GM15510 (cell line): ENCODE results near the gene ZFHX2.

ENCODE experiments used
- POLR2A ChIP-seq: IDR thresholded peaks from 3 replicates; pipeline ENCODE4 v1.6.1; 2011; ENCODE audit warnings: borderline replicate concordance; ENCODE audit not compliant: insufficient read length; ENCODE audit errors: extremely low read depth

Gene ZFHX2

DNA sequence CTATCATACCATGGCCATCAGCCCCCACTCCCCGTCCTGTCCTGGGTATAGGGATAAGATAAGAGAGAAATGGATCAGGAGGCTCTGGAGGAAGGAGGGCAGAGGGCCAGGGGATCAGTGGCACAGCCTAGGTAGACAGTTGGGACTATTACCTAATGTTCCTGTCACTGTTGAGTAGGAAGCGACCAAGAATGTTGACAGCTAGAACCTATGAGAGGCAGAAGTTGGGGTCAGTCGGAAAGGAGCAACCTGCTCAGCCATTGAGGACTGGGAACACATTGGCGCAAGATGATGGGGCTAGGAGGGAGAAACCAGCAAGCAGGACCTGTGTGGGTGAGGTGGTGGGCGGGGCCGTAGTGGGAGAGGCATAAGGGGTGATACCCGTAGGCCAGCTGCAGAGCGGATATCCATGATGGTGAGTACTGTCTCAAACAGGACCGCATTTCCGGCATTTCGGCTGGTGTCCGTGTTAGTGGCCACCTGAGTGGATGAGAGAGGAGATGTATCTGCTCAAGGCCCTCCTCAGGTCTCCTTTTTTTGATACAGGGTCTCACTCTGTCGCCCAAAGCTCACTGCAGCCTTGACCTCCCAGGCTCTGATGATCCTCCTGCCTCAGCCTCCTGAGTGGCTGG is 12.7 kb upstream of the ZFHX2 start:
- no peak for TF ChIP-seq POLR2A

DNA sequence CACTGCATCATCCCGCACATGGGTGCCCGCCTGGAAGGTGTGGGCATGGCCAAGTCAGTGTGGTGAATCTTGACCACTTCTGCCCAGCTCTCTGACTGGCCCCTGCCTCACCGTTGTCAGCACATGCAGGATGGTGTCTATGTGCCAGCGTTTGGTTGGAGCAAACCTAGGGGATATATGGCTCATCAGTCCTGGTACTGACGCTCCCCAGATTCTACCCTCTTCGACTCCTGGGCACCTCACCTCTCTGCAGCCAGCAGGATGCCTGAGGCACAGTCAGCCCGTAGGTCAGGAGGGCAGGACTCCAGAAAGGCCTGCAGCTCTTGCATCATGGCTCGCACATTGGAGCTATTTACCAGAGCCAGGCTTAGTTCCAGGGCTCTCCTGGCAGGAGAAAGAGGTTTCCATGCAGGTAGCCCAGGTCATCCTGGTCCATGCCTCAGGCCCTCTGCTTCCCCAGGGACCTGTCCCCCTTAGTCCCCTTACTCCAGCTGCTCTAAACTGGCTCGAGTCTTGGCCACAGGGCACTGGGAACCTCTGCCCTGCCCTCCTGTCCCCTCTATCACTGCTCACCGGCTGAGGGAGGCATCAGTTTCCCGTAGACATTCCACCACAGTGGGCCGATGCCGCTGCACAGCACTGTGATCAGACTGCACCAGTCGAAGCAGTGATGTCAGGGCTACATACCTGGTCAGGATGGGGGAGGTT is 12.1 kb upstream of the ZFHX2 start:
- no peak for TF ChIP-seq POLR2A

- no peak for TF ChIP-seq POLR2A
Measured at GRCh38 chr14:23562822-23563472, 11.4 kb upstream of the ZFHX2 start.

DNA sequence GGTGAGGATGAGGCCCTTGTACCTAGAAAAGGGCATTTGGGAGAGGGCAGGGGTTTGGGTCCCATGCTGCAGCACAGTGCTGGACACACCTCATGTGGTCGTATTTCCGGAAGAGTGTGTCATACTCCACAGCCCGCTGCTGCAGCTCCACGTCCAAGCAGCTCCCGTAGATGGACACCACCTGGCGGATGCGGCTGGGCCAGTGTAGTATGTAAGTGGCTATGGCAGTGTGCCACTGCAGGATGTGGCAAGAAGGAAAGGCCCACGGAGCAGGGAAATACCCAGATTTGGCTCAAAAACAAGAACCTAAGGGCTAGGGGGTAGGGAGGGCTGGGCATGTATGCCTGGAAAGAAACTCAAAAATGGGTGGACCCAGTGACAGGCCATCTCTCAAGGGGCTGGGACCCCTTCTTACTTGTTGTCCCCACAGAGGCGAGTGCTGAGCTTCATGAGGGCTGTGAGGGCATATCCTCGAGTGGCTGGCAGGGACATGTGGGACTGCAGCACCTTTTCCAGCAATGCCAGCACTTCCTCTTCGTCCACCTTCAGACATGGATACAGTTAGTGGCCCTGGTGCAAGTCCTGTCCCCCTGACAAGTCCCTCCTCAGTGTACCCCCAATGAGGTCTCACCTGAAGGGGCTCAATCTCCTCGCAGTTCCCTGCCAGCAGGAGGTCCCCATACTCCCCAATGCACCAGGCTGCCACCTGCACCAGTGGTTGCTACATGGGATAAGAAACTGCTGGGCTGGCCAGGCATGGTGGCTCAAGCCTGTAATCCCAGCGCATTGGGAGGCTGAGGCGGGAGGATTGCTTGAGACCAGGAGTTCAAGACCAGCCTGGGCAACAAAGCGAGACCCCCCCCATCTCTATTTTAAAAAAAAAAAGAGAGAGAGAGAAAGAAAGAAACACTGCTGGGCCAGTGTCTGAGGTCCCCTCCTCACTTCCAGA is 10.6 kb upstream of the ZFHX2 start:
- no peak for TF ChIP-seq POLR2A

DNA sequence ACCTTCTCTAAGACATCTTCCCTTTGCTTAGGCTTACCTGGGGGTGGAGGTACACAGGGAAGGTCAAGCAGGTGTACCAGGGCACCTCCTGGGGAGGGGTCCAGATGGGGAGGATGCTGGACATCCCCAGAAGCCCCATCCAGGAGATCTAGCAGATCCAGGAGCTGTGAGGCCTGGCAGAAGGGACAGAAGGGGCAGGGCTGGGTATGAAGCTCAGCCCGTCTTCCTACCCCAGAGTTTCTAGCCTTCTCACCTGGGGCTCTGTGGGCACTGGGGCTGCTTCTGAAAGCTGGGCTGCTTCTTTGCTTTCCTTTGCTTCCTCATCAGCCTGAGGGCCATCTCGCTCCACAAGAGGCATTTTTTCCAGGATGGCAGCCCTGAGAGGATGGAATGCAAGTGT is 9.7 kb upstream of the ZFHX2 start:
- TF ChIP-seq POLR2A, result no peak

DNA sequence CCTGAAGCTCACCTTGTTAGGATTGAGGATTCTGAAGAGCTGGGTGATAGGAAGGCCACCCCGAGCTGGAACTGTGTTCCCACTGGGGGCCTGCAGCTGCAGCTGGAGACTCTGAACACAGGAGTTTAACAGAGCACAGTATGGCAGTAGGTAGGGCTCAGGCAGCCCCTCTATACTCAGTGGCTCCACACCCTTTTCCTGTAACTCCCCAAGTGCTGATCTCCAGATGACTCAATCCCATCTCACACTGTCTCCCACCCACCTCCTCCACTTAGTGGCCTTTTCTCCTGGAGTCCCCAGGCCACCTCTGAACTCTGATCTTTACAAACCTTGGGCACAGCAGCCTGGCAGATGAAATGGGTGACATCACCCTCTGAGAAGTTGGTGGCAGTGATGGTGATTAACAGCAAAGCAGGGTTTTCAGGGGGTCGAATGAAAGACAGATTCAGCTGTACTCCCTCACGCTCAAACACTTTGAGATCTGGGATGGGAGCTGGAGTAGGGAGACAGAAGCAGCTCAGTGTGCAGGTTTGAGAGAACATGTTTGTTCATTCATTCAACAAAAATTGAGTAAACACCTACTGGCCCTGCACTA is 8.5 kb upstream of the ZFHX2 start:
- TF ChIP-seq POLR2A, result no peak

DNA sequence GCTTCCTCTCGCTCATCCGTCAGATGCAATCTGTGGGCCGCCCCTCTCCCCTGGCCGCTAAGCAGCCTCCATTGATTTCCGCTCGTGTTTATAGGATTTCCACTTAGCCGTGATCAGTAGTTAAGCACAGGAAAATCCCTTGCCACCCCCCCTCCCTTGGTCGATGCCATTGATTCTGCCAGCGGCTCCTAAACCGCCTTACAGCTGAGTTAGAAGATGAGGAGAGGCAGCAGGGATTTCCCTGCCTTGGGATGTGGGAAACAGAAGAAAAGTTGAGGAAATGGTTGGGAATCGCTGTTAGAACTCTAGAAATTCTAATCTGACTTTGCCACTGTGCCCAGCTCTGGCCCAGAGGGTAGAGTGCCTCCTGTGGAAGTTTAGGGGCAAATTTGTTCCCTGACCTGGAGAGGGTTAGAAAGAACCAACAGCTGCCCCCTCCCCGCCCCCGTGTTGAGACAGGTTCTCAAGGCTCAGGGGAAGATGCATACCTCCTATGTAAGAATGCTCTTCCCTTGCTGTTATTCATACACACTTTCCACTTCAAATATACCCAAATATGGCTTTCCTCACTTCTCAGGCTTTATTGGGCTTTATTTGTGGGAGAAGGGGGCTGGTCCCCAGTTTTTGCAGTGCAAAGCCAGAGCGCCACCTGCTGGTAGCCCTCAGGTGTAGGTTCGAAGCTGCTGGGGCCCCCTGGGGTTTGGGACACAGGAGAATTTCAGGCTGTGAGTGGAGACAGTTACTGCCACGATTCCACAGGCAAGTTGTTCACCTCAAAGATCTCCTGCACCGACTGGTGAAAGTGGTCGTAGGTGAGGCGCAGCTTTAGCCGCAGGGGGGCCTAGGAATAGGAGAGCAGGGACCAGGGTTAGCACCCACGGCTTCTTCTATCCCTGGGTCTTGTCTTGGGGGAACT is 7.7 kb upstream of the ZFHX2 start:
- no peak for TF ChIP-seq POLR2A

GRCh38 chr14:23558346-23559009 is 6.9 kb upstream of the ZFHX2 start:
- no peak for TF ChIP-seq POLR2A

DNA sequence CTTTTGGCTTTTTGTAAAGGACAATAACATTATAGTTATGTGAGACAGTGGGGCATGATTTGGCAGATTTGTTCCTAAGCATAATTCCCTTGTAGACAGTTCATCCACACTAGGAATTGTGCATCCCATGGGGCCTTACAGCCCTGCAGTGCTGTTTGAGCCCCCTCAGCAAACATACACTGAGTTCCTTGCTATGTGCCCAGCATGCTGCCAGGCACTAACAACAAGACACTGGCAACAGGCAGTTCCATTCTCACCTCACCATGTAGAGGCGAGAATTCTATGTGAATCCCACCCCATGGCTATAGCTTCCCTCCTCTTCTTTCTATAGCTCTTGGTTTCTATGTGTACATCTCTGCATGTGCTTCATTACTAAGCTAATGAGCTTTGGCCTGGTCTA is 6.4 kb upstream of the ZFHX2 start:
- TF ChIP-seq POLR2A, result no peak

GRCh38 chr14:23557521-23557920 is 6.0 kb upstream of the ZFHX2 start:
- TF ChIP-seq POLR2A, result no peak

GRCh38 chr14:23556700-23557440 is 5.3 kb upstream of the ZFHX2 start:
- TF ChIP-seq POLR2A, result peak; percentile 23
